ENCODE results near the gene POMGNT1.

Gene POMGNT1

GRCh38 chr1:46215504-46215903 is 17.3 kb upstream of the POMGNT1 start:
- no peak for DNase-seq (ENCODE audit: low read depth)
- no peak overlapping the region for H3K4me3 ChIP-seq (ENCODE audit: low read depth, low read length)

- H3K4me3 ChIP-seq (ENCODE audit: low read depth, low read length) = no peak overlapping the region
- no peak for DNase-seq (ENCODE audit: low read depth)
Measured at GRCh38 chr1:46211051-46211450, 12.8 kb upstream of the POMGNT1 start.

- DNase-seq (ENCODE audit: low read depth) = no peak
- H3K4me3 ChIP-seq (ENCODE audit: low read depth, low read length) = no peak overlapping the region
Measured at GRCh38 chr1:46210561-46210960, 12.3 kb upstream of the POMGNT1 start.

- no peak overlapping the region for H3K4me3 ChIP-seq (ENCODE audit: low read depth, low read length)
- no peak for DNase-seq (ENCODE audit: low read depth)
Measured at GRCh38 chr1:46206399-46206798, 8.2 kb upstream of the POMGNT1 start.

- no peak overlapping the region for H3K4me3 ChIP-seq (ENCODE audit: low read depth, low read length)
- no peak for DNase-seq (ENCODE audit: low read depth)
Measured at GRCh38 chr1:46205791-46206190, 7.6 kb upstream of the POMGNT1 start.

GRCh38 chr1:46205141-46205540 is 6.9 kb upstream of the POMGNT1 start:
- no peak for DNase-seq (ENCODE audit: low read depth)
- H3K4me3 ChIP-seq (ENCODE audit: low read depth, low read length) = no peak overlapping the region

- H3K4me3 ChIP-seq (ENCODE audit: low read depth, low read length) = peak overlapping the region; percentile 75
- no peak for DNase-seq (ENCODE audit: low read depth)
Measured at GRCh38 chr1:46204406-46204742, 6.1 kb upstream of the POMGNT1 start.

- peak overlapping the region; percentile 75 for H3K4me3 ChIP-seq (ENCODE audit: low read depth, low read length)
Measured at GRCh38 chr1:46203738-46204405, 5.6 kb upstream of the POMGNT1 start.

GRCh38 chr1:46199233-46199749 is 1.1 kb upstream of the POMGNT1 start:
- DNase-seq (ENCODE audit: low read depth) = no peak
- no peak overlapping the region for H3K4me3 ChIP-seq (ENCODE audit: low read depth, low read length)

More at GRCh38 chr1:46203738-46204405, 5.6 kb upstream of the POMGNT1 start:
- DNase-seq (ENCODE audit: low read depth) = no peak

GRCh38 chr1:46197560-46197963 is 672 bp downstream of the POMGNT1 start:
- no peak for DNase-seq (ENCODE audit: low read depth)
- H3K4me3 ChIP-seq (ENCODE audit: low read depth, low read length) = peak overlapping the region; percentile 72

GRCh38 chr1:46196609-46197008 is 1.6 kb downstream of the POMGNT1 start:
- no peak for DNase-seq (ENCODE audit: low read depth)
- no peak overlapping the region for H3K4me3 ChIP-seq (ENCODE audit: low read depth, low read length)

- DNase-seq (ENCODE audit: low read depth) = no peak
Measured at GRCh38 chr1:46194641-46195193, 3.5 kb downstream of the POMGNT1 start.

GRCh38 chr1:46193984-46194570 is 4.2 kb downstream of the POMGNT1 start:
- DNase-seq (ENCODE audit: low read depth) = no peak
- H3K4me3 ChIP-seq (ENCODE audit: low read depth, low read length) = no peak overlapping the region

More at GRCh38 chr1:46194641-46195193, 3.5 kb downstream of the POMGNT1 start:
- H3K4me3 ChIP-seq (ENCODE audit: low read depth, low read length) = no peak overlapping the region

GRCh38 chr1:46193285-46193684 is 4.9 kb downstream of the POMGNT1 start:
- H3K4me3 ChIP-seq (ENCODE audit: low read depth, low read length) = no peak overlapping the region
- DNase-seq (ENCODE audit: low read depth) = no peak

GRCh38 chr1:46192171-46192570 is 6.1 kb downstream of the POMGNT1 start:
- H3K4me3 ChIP-seq (ENCODE audit: low read depth, low read length) = no peak overlapping the region
- no peak for DNase-seq (ENCODE audit: low read depth)

GRCh38 chr1:46191033-46191701 is 7.1 kb downstream of the POMGNT1 start:
- no peak for DNase-seq (ENCODE audit: low read depth)
- no peak overlapping the region for H3K4me3 ChIP-seq (ENCODE audit: low read depth, low read length)

GRCh38 chr1:46190539-46190938 is 7.7 kb downstream of the POMGNT1 start:
- no peak for DNase-seq (ENCODE audit: low read depth)
- H3K4me3 ChIP-seq (ENCODE audit: low read depth, low read length) = no peak overlapping the region

GRCh38 chr1:46188295-46189030 is 9.8 kb downstream of the POMGNT1 start:
- no peak overlapping the region for H3K4me3 ChIP-seq (ENCODE audit: low read depth, low read length)
- no peak for DNase-seq (ENCODE audit: low read depth)

- DNase-seq (ENCODE audit: low read depth) = no peak
- H3K4me3 ChIP-seq (ENCODE audit: low read depth, low read length) = no peak overlapping the region
Measured at GRCh38 chr1:46187106-46187869, 10.9 kb downstream of the POMGNT1 start.

Data from skeletal muscle cell (primary cell).